ENCODE data around the gene NUAK1. TPM values are rescaled to one million over a fixed set of nuclear protein-coding genes. Genes with fewer than 3 reads are reported as not detected.
A peak's percentile ranks its signal among the peaks of the same experiment; 100 is the strongest.

Gene NUAK1
- total and polyA plus RNA-seq, 3 experiments from 2014 or later: 0.16 TPM; not detected in 2

- Histone ChIP-seq H3K4me1 (ENCODE audit: insufficient read depth, low read length) (peaks cover 5% of the 10 kb centered on the region), H3K4me3 (ENCODE audit: low read length) (no peak overlapping the region), H3K36me3 (ENCODE audit: insufficient read depth, low read length) (no peaks in the 10 kb centered on the region), H3K9me3 (ENCODE audit: low read length) (no peaks in the 10 kb centered on the region), H3K27ac (ENCODE audit: low read depth, low read length) (no peak overlapping the region), H3K27me3 (ENCODE audit: insufficient read depth, low read length, poor library complexity, severe bottlenecking) (peaks cover 33% of the 10 kb centered on the region)
- ChIA-PET POLR2A (no interaction called here), CTCF (interaction anchor here (2.8 kb wide), 2 partner anchors 11 to 718 kb away, joined by 11 to 21 read pairs; no protein-coding TSS in a partner anchor)
- H3K9me3 Mint-ChIP-seq: peaks cover 0 to 2% (median 0%) of the 10 kb centered on the region in 5 donors
- peaks cover 43 to 75% of the 10 kb centered on the region in 2 donors for H3K27me3 Mint-ChIP-seq
- H3K27ac Mint-ChIP-seq: peak overlapping the region in 1 of 8 donors; percentile 24
- H3K4me1 Mint-ChIP-seq: peaks cover 12 to 32% (median 19%) of the 10 kb centered on the region in 3 donors
- H3K4me3 Mint-ChIP-seq: peak overlapping the region; percentile 65 to 89 (median 77)
- H3K36me3 Mint-ChIP-seq: no peaks in the 10 kb centered on the region
- no peak for DNase-seq
Observed at GRCh38 chr12:106138357-106138632, 459 bp downstream of the NUAK1 start.

GRCh38 chr12:106137530-106138356 is 1.0 kb downstream of the NUAK1 start:
- Histone ChIP-seq H3K27me3 (ENCODE audit: insufficient read depth, low read length, poor library complexity, severe bottlenecking) (peaks cover 33% of the 10 kb centered on the region), H3K4me1 (ENCODE audit: insufficient read depth, low read length) (peaks cover 5% of the 10 kb centered on the region), H3K9me3 (ENCODE audit: low read length) (no peaks in the 10 kb centered on the region), H3K4me3 (ENCODE audit: low read length) (no peak overlapping the region), H3K27ac (ENCODE audit: low read depth, low read length) (no peak overlapping the region), H3K36me3 (ENCODE audit: insufficient read depth, low read length) (no peaks in the 10 kb centered on the region)
- Mint-ChIP-seq H3K27me3 (peaks cover 48 to 77% of the 10 kb centered on the region in 2 donors), H3K36me3 (no peaks in the 10 kb centered on the region), H3K9me3 (peaks cover 0 to 2% (median 0%) of the 10 kb centered on the region in 5 donors), H3K4me1 (peaks cover 12 to 32% (median 19%) of the 10 kb centered on the region in 3 donors), H3K27ac (peak overlapping the region in 2 of 8 donors; percentile 5 to 24), H3K4me3 (peak overlapping the region; percentile 65 to 89 (median 77))
- ChIA-PET CTCF (interaction anchor here (1.4 to 3.1 kb wide), 6 partner anchors 11 to 719 kb away, joined by 3 to 21 read pairs (median 11); no protein-coding TSS in a partner anchor), POLR2A (no interaction called here)
- DNase-seq: no peak

GRCh38 chr12:106136263-106136662 is 2.5 kb downstream of the NUAK1 start:
- Histone ChIP-seq H3K27me3 (ENCODE audit: insufficient read depth, low read length, poor library complexity, severe bottlenecking) (peaks cover 33% of the 10 kb centered on the region), H3K4me1 (ENCODE audit: insufficient read depth, low read length) (peaks cover 5% of the 10 kb centered on the region), H3K9me3 (ENCODE audit: low read length) (no peaks in the 10 kb centered on the region), H3K27ac (ENCODE audit: low read depth, low read length) (no peak overlapping the region), H3K36me3 (ENCODE audit: insufficient read depth, low read length) (no peaks in the 10 kb centered on the region), H3K4me3 (ENCODE audit: low read length) (no peak overlapping the region)
- DNase-seq: peak; percentile 44 to 73 (median 46)
- Mint-ChIP-seq H3K27me3 (peaks cover 40 to 74% of the 10 kb centered on the region in 2 donors), H3K4me3 (peak overlapping the region in 6 of 7 donors; percentile 9 to 80 (median 24)), H3K27ac (peak overlapping the region in 1 of 8 donors; percentile 30), H3K4me1 (peaks cover 12 to 32% (median 19%) of the 10 kb centered on the region in 3 donors), H3K36me3 (no peaks in the 10 kb centered on the region), H3K9me3 (peaks cover 0 to 2% (median 0%) of the 10 kb centered on the region in 5 donors)
- CTCF ChIA-PET: interaction anchor here (0.7 to 3.1 kb wide), 11 partner anchors 8 to 718 kb away, joined by 3 to 21 read pairs (median 5); no protein-coding TSS in a partner anchor
- POLR2A ChIA-PET: no interaction called here

- Mint-ChIP-seq H3K27ac (peak overlapping the region in 1 of 8 donors; percentile 45), H3K4me1 (peaks cover 12 to 32% (median 19%) of the 10 kb centered on the region in 3 donors), H3K4me3 (no peak overlapping the region), H3K36me3 (no peaks in the 10 kb centered on the region), H3K9me3 (peaks cover 0 to 2% (median 0%) of the 10 kb centered on the region in 5 donors), H3K27me3 (peaks cover 35 to 72% of the 10 kb centered on the region in 2 donors)
- Histone ChIP-seq H3K9me3 (ENCODE audit: low read length) (no peaks in the 10 kb centered on the region), H3K4me3 (ENCODE audit: low read length) (no peak overlapping the region), H3K36me3 (ENCODE audit: insufficient read depth, low read length) (no peaks in the 10 kb centered on the region), H3K27me3 (ENCODE audit: insufficient read depth, low read length, poor library complexity, severe bottlenecking) (peaks cover 32% of the 10 kb centered on the region), H3K27ac (ENCODE audit: low read depth, low read length) (no peak overlapping the region), H3K4me1 (ENCODE audit: insufficient read depth, low read length) (peaks cover 5% of the 10 kb centered on the region)
- ChIA-PET CTCF (interaction anchor here (0.7 to 3.1 kb wide), 8 partner anchors 9 to 717 kb away, joined by 3 to 21 read pairs (median 10); no protein-coding TSS in a partner anchor), POLR2A (no interaction called here)
- DNase-seq: no peak
Observed at GRCh38 chr12:106135781-106136180, 3.0 kb downstream of the NUAK1 start.

GRCh38 chr12:106135075-106135474 is 3.7 kb downstream of the NUAK1 start:
- no peaks in the 10 kb centered on the region for H3K36me3 ChIP-seq (ENCODE audit: insufficient read depth, low read length)
- Mint-ChIP-seq H3K36me3 (no peaks in the 10 kb centered on the region), H3K9me3 (no peaks in the 10 kb centered on the region), H3K4me3 (no peak overlapping the region), H3K27ac (no peak overlapping the region), H3K4me1 (peaks cover 9 to 27% (median 14%) of the 10 kb centered on the region in 3 donors), H3K27me3 (peaks cover 33 to 69% of the 10 kb centered on the region in 2 donors)
- no peaks in the 10 kb centered on the region for H3K9me3 ChIP-seq (ENCODE audit: low read length)
- H3K4me3 ChIP-seq (ENCODE audit: low read length): no peak overlapping the region
- ChIA-PET CTCF (interaction anchor here (1.8 to 3.1 kb wide), 3 partner anchors 9 to 17 kb away, joined by 7 to 16 read pairs (median 9); no protein-coding TSS in a partner anchor), POLR2A (no interaction called here)
- peaks cover 5% of the 10 kb centered on the region for H3K4me1 ChIP-seq (ENCODE audit: insufficient read depth, low read length)
- H3K27me3 ChIP-seq (ENCODE audit: insufficient read depth, low read length, poor library complexity, severe bottlenecking): peaks cover 25% of the 10 kb centered on the region
- DNase-seq: no peak
- no peak overlapping the region for H3K27ac ChIP-seq (ENCODE audit: low read depth, low read length)

GRCh38 chr12:106134294-106134949 is 4.3 kb downstream of the NUAK1 start:
- no peaks in the 10 kb centered on the region for H3K36me3 Mint-ChIP-seq
- DNase-seq: no peak
- no peak overlapping the region for H3K4me3 ChIP-seq (ENCODE audit: low read length)
- peaks cover 35 to 69% of the 10 kb centered on the region in 2 donors for H3K27me3 Mint-ChIP-seq
- no peaks in the 10 kb centered on the region for H3K36me3 ChIP-seq (ENCODE audit: insufficient read depth, low read length)
- H3K9me3 Mint-ChIP-seq: no peaks in the 10 kb centered on the region
- ChIA-PET CTCF (interaction anchor here (1.4 to 3.1 kb wide), 4 partner anchors 8 to 16 kb away, joined by 3 to 16 read pairs (median 8); no protein-coding TSS in a partner anchor), POLR2A (no interaction called here)
- H3K27me3 ChIP-seq (ENCODE audit: insufficient read depth, low read length, poor library complexity, severe bottlenecking): peaks cover 22% of the 10 kb centered on the region
- no peak overlapping the region for H3K27ac ChIP-seq (ENCODE audit: low read depth, low read length)
- peak overlapping the region in 1 of 8 donors; percentile 75 for H3K27ac Mint-ChIP-seq
- H3K4me3 Mint-ChIP-seq: no peak overlapping the region
- H3K9me3 ChIP-seq (ENCODE audit: low read length): no peaks in the 10 kb centered on the region
- peaks cover 5% of the 10 kb centered on the region for H3K4me1 ChIP-seq (ENCODE audit: insufficient read depth, low read length)
- H3K4me1 Mint-ChIP-seq: peaks cover 9 to 27% (median 14%) of the 10 kb centered on the region in 3 donors

GRCh38 chr12:106133136-106134087 is 5.3 kb downstream of the NUAK1 start:
- H3K4me3 Mint-ChIP-seq: no peak overlapping the region
- no peak overlapping the region for H3K27ac ChIP-seq (ENCODE audit: low read depth, low read length)
- peaks cover 22% of the 10 kb centered on the region for H3K27me3 ChIP-seq (ENCODE audit: insufficient read depth, low read length, poor library complexity, severe bottlenecking)
- no peaks in the 10 kb centered on the region for H3K36me3 ChIP-seq (ENCODE audit: insufficient read depth, low read length)
- ChIA-PET POLR2A (no interaction called here), CTCF (interaction anchor here (1.1 to 1.8 kb wide), 3 partner anchors 11 to 713 kb away, joined by 3 to 7 read pairs (median 3); no protein-coding TSS in a partner anchor)
- H3K9me3 Mint-ChIP-seq: no peaks in the 10 kb centered on the region
- no peaks in the 10 kb centered on the region for H3K36me3 Mint-ChIP-seq
- no peak overlapping the region for H3K4me3 ChIP-seq (ENCODE audit: low read length)
- H3K4me1 ChIP-seq (ENCODE audit: insufficient read depth, low read length): peaks cover 5% of the 10 kb centered on the region
- peaks cover 9 to 27% (median 14%) of the 10 kb centered on the region in 3 donors for H3K4me1 Mint-ChIP-seq
- H3K27ac Mint-ChIP-seq: no peak overlapping the region
- no peak for DNase-seq
- H3K27me3 Mint-ChIP-seq: peaks cover 35 to 73% of the 10 kb centered on the region in 2 donors
- H3K9me3 ChIP-seq (ENCODE audit: low read length): no peaks in the 10 kb centered on the region
